ENCODE data around the gene HOXD13. TPM values are rescaled to one million over a fixed set of nuclear protein-coding genes. Genes with fewer than 3 reads are reported as not detected.

Gene HOXD13
- total and polyA plus RNA-seq, 9 donors: not detected

GRCh38 chr2:176115883-176116813, 23.6 kb downstream of the HOXD13 start, which contains the start of gene HOXD10:
TSS of gene HOXD10 (plus strand) at chr2:176116778. CDS start at chr2:176116834, 56 bp downstream.
- no peaks in the 10 kb centered on the region for H3K9me3 ChIP-seq
- no peaks in the 10 kb centered on the region for H3K36me3 ChIP-seq
- peak within 1 kb of the TSS; percentile 43 for H3K4me3 ChIP-seq
- 5 to 19% (median 16%) methylated on average over 57 to 66 of the region's 66 CpGs for WGBS, 3 donors
- TF ChIP-seq POLR2A (IDR thresholded peaks at IDR 0.05): no peak
- TF ChIP-seq CTCF (IDR thresholded peaks at IDR 0.05): peak in 2 of 3 donors; percentile 38 to 39
- no peak within 1 kb of the TSS for H3K27ac ChIP-seq
- H3K27me3 ChIP-seq: peaks cover 6% of the 10 kb centered on the region
- intact Hi-C loops (cut with DNase I): loop anchor here in 1 of 4 donors (5.0 kb wide), 1 partner anchor 1031 kb away; no protein-coding TSS in a partner anchor
- no peaks in the 10 kb centered on the region for H3K4me1 ChIP-seq (ENCODE audit: insufficient read depth)
- peak; percentile 50 to 80 (median 65) for DNase-seq

- WGBS, 3 donors: 10 to 36% (median 31%) methylated on average over 40 of the region's 40 CpGs
- peak overlapping the region; percentile 43 for H3K4me3 ChIP-seq
- no peaks in the 10 kb centered on the region for H3K36me3 ChIP-seq
These were observed 24.8 kb downstream of the HOXD13 start for GRCh38 chr2:176117162-176117822.

GRCh38 chr2:176117823-176118371, 25.4 kb downstream of the HOXD13 start:
- Histone ChIP-seq H3K9me3 (no peaks in the 10 kb centered on the region), H3K27ac (no peak overlapping the region), H3K4me3 (peak overlapping the region; percentile 43), H3K36me3 (no peaks in the 10 kb centered on the region), H3K27me3 (no peaks in the 10 kb centered on the region), H3K4me1 (ENCODE audit: insufficient read depth) (no peaks in the 10 kb centered on the region)
- WGBS, 3 donors: 29 to 58% (median 51%) methylated on average over 11 of the region's 11 CpGs
- intact Hi-C loops (cut with DNase I): loop anchor here in 1 of 4 donors (5.0 kb wide), 1 partner anchor 1029 kb away; no protein-coding TSS in a partner anchor
- DNase-seq: no peak
- TF ChIP-seq CTCF (IDR thresholded peaks at IDR 0.05): no peak
- TF ChIP-seq POLR2A (IDR thresholded peaks at IDR 0.05): no peak
- TF ChIP-seq EP300 (IDR thresholded peaks at IDR 0.05): no peak

More at GRCh38 chr2:176117162-176117822, 24.8 kb downstream of the HOXD13 start:
- no peaks in the 10 kb centered on the region for H3K4me1 ChIP-seq (ENCODE audit: insufficient read depth)
- H3K9me3 ChIP-seq: no peaks in the 10 kb centered on the region
- intact Hi-C loops (cut with DNase I): loop anchor here in 1 of 4 donors (5.0 kb wide), 1 partner anchor 1030 kb away; no protein-coding TSS in a partner anchor
- peak in 1 of 5 donors; percentile 10 for DNase-seq
- H3K27ac ChIP-seq: no peak overlapping the region
- no peak for TF ChIP-seq CTCF (IDR thresholded peaks at IDR 0.05)
- no peak for TF ChIP-seq EP300 (IDR thresholded peaks at IDR 0.05)
- no peak for TF ChIP-seq POLR2A (IDR thresholded peaks at IDR 0.05)
- H3K27me3 ChIP-seq: peaks cover under 1% of the 10 kb centered on the region
